ENCODE measurements around the gene EBF4.

The EBF4 gene

DNA sequence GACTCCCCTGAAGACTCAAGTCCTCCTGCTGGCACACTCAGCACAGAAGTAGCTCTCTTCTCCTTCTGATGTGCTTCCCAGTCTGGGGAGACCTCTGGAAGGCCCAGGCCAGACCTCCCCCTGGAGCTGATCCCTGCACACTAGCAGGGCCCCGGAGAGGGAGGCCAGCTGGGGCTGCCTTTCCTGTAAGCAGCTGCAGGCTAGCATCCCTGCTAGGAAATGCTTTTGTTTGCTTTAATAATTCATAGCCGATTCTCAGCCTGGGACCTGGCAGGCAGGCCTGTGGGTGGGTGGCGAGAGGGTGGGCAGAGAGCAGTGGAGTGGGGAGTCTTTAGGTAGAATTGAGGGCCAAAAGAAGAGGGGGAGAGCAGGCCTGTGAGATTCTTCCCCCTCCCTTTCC is 5.2 kb downstream of the EBF4 start:
- POLR2A ChIA-PET: no interaction called here
- CTCF ChIA-PET: no interaction called here
- DNase-seq (ENCODE audit: extremely low spot score): no peak
- TF ChIP-seq ELF4 (IDR thresholded peaks at IDR 0.05) (no peak), BHLHE40 (IDR thresholded peaks at IDR 0.05; ENCODE audit: borderline replicate concordance) (no peak), FOXA1 (IDR thresholded peaks at IDR 0.05) (no peak), TARDBP (IDR thresholded peaks at IDR 0.05) (no peak), CTBP1 (IDR thresholded peaks at IDR 0.05; ENCODE audit: borderline replicate concordance) (no peak)
- TF ChIP-seq, protein P1, sequence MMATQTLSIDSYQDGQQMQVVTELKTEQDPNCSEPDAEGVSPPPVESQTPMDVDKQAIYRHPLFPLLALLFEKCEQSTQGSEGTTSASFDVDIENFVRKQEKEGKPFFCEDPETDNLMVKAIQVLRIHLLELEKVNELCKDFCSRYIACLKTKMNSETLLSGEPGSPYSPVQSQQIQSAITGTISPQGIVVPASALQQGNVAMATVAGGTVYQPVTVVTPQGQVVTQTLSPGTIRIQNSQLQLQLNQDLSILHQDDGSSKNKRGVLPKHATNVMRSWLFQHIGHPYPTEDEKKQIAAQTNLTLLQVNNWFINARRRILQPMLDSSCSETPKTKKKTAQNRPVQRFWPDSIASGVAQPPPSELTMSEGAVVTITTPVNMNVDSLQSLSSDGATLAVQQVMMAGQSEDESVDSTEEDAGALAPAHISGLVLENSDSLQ (IDR thresholded peaks at IDR 0.05): no peak

DNA sequence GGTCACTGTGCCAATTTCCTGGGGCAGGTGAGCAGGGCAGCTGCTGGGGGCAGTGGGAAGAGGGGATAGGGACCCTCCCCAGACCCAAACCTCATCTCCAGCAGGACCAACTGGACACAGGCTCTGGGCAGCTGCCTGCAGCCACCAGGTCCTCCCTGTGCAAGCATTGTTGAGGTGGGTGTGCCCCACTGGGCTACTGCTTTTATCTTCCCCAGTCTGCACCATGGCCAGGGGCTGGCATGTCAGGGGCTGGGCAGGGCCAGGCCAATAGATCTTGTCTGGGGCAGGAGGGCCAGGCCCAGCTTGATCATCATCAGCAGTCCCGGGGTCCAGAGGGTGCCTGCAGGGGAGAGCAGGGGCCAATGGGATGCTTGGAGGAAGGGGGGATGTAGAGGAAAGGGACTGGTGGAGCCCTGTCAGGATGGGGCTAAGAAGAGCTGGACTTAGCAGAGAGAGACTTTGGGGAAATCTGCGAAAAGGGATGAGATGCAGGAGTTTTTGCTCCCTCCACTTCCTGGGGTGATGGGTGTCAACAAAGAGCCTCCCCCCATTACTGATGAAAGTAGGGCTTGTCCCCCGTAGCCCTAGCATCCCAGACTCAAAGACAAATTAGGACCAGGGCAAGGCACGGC is 5.7 kb downstream of the EBF4 start:
- ChIA-PET POLR2A (no interaction called here), CTCF (no interaction called here)
- DNase-seq (ENCODE audit: extremely low spot score): no peak
- no peak for TF ChIP-seq LEF1 (IDR thresholded peaks at IDR 0.05; ENCODE audit: borderline replicate concordance)
- TF ChIP-seq FOXA1 (IDR thresholded peaks at IDR 0.05): no peak
- TF ChIP-seq TARDBP (IDR thresholded peaks at IDR 0.05): no peak
- TF ChIP-seq, protein P1 (IDR thresholded peaks at IDR 0.05): no peak
- no peak for TF ChIP-seq ARNT (IDR thresholded peaks at IDR 0.05)
- TF ChIP-seq ZNF384 (IDR thresholded peaks at IDR 0.05): no peak
- no peak for TF ChIP-seq L3MBTL2 (conservative IDR thresholded peaks at IDR 0.05)
- TF ChIP-seq ELF4 (IDR thresholded peaks at IDR 0.05): no peak
- TF ChIP-seq BHLHE40 (IDR thresholded peaks at IDR 0.05; ENCODE audit: borderline replicate concordance): no peak
- no peak for TF ChIP-seq FOXK2 (IDR thresholded peaks at IDR 0.05)
- no peak for TF ChIP-seq NFRKB (IDR thresholded peaks at IDR 0.05)

DNA sequence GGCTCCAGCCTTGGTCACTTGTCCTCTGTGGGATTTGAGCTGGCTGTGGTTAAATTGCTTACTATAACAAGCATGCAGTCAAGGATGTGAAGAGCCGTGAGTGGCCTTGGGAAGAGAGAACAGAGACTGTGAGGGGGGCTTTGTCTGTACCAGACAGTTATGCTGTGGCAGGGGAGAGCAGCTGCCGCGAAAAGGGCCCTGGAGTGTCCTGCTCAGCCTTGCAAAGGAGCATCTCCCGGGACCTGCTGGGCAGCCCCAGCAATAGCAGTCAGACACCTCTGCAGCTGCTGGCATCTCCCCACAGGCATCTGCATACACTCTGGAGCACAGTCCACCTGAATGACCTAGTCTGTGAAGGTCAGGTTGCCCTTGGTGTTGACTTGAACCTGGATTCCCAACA is 6.3 kb downstream of the EBF4 start:
- DNase-seq (ENCODE audit: extremely low spot score): no peak
- POLR2A ChIA-PET: no interaction called here
- CTCF ChIA-PET: no interaction called here
- no peak for TF ChIP-seq NFRKB (IDR thresholded peaks at IDR 0.05)
- TF ChIP-seq, protein P1 (IDR thresholded peaks at IDR 0.05): no peak

DNA sequence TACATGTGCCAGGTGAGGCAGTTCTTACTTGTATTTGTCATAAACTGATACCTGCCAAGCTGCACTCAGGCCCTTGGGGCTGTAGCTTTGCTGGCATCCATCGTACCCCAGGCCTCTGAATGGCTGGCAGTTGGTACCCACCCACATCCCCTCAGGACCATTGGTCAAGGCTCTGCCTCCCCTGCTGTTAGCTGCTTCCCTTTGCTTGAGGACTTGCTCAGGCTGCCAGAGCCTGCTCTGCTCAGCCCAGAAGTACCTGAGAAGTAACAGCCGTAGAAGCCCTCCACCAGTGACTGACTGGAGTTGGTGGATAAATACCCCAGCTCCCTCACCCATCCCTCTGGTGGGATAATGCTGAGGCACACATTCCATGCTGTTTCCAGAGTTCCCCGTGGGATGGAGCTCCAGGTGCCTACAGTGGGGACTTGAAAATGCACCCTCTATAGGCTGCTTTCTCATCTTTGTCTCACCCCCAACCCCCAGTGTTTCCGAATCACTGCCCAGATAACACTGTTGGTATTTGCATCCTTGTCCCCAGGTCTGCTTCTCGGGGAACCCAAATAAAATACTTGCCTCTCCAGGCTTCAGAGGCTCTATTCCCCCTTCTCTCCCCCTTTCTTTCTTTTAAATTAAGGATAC is 7.3 kb downstream of the EBF4 start:
- no peak for TF ChIP-seq SP1 (IDR thresholded peaks at IDR 0.05)
- no peak for TF ChIP-seq TARDBP (IDR thresholded peaks at IDR 0.05)
- TF ChIP-seq HDGF (IDR thresholded peaks at IDR 0.05; ENCODE audit: borderline replicate concordance): no peak
- no peak for TF ChIP-seq LEF1 (IDR thresholded peaks at IDR 0.05; ENCODE audit: borderline replicate concordance)
- TF ChIP-seq FOXK2 (IDR thresholded peaks at IDR 0.05): no peak
- TF ChIP-seq L3MBTL2 (conservative IDR thresholded peaks at IDR 0.05): no peak
- TF ChIP-seq, protein P1 (IDR thresholded peaks at IDR 0.05): no peak
- TF ChIP-seq CTBP1 (IDR thresholded peaks at IDR 0.05; ENCODE audit: borderline replicate concordance): no peak
- TF ChIP-seq SUZ12 (IDR thresholded peaks at IDR 0.05): no peak
- TF ChIP-seq NFRKB (IDR thresholded peaks at IDR 0.05): no peak
- no peak for TF ChIP-seq FOXM1 (IDR thresholded peaks at IDR 0.05; ENCODE audit: borderline replicate concordance)
- TF ChIP-seq ELF4 (IDR thresholded peaks at IDR 0.05): no peak
- no peak for TF ChIP-seq BHLHE40 (IDR thresholded peaks at IDR 0.05; ENCODE audit: borderline replicate concordance)
- no peak for TF ChIP-seq ARNT (IDR thresholded peaks at IDR 0.05)
- TF ChIP-seq FOXA1 (IDR thresholded peaks at IDR 0.05): no peak
- no peak for TF ChIP-seq ZNF384 (IDR thresholded peaks at IDR 0.05)
- ChIA-PET CTCF (no interaction called here), POLR2A (no interaction called here)
- DNase-seq (ENCODE audit: extremely low spot score): no peak

DNA sequence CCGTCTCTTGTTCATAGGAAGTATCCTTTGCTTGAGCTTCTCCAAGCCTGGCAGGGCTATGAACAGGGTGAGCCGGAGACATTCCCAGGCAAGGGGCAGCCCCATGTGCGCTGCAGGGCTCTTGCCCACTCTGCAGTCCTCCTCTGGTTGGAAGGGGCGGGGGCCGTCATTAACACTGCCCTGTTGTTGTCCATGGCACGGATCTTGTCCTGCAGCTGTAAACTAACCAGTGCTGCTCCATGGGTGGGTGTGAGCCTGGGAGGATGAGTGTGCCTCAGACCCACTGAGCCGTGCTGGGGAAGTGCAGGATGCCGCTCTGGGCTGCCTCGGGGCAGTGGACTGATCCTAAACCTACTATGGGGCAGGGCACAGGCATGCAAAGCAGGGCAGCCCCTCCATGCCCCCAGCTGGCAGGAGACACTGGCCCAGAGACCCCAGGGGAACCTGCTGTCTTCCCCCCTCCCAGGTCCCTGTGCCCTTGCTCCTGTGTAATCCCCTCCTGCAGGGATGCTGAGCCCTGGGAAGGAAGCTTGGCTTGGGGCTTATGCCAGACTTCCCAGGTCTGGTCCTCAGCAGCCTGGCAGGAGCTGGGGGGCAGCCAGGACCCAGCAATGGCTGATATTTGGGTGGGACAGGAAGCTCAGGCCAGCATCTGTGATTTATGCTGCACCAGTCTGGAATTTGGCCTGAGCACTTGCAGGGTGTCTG is 8.5 kb downstream of the EBF4 start:
- TF ChIP-seq FOXA1 (IDR thresholded peaks at IDR 0.05) (no peak), FOXM1 (IDR thresholded peaks at IDR 0.05; ENCODE audit: borderline replicate concordance) (no peak), ARNT (IDR thresholded peaks at IDR 0.05) (no peak), TARDBP (IDR thresholded peaks at IDR 0.05) (no peak), NFRKB (IDR thresholded peaks at IDR 0.05) (no peak), ZNF384 (IDR thresholded peaks at IDR 0.05) (no peak), BHLHE40 (IDR thresholded peaks at IDR 0.05; ENCODE audit: borderline replicate concordance) (no peak), FOXK2 (IDR thresholded peaks at IDR 0.05) (no peak), LEF1 (IDR thresholded peaks at IDR 0.05; ENCODE audit: borderline replicate concordance) (no peak), ELF4 (IDR thresholded peaks at IDR 0.05) (no peak), SUZ12 (IDR thresholded peaks at IDR 0.05) (no peak), HDGF (IDR thresholded peaks at IDR 0.05; ENCODE audit: borderline replicate concordance) (no peak), SP1 (IDR thresholded peaks at IDR 0.05) (no peak)
- TF ChIP-seq, protein P1 (IDR thresholded peaks at IDR 0.05): no peak
- ChIA-PET POLR2A (no interaction called here), CTCF (interaction anchor here (0.6 to 0.7 kb wide), 2 partner anchors 14 to 132 kb away, joined by 3 read pairs; no protein-coding TSS in a partner anchor)

More for the DNA sequence above, 8.5 kb downstream of the EBF4 start:
- no peak for DNase-seq (ENCODE audit: extremely low spot score)

All from HEK293T (cell line).